HEK293 (cell line): Measurements from ENCODE around the gene AIM2.
"Not testable (repeated sequence)": the region's sequence is repeated elsewhere in the genome, so short reads cannot be mapped to it uniquely, and the experiment has no call there.

Source experiments
- CTCF ChIA-PET: fragments of 350-600 bp; formaldehyde crosslinking; extraction: SDS; loops from one replicate; lab custom pipeline; 2021; ENCODE audit warnings: antibody characterized with exemption; lab: Yijun Ruan, JAX
- POLR2A ChIA-PET: fragments of 300-600 bp; formaldehyde crosslinking; extraction: SDS; loops from one replicate; lab custom pipeline; 2020; ENCODE audit warnings: antibody characterized with exemption, inconsistent platforms; lab: Yijun Ruan, JAX
- H3K27ac ChIP-seq: fragments of 200-500 bp; sonication (Bioruptor generic); 2 replicates; pipeline ENCODE4 v1.5.1; 2014; ENCODE audit warnings: low read depth, low read length, control low read depth, inconsistent platforms; ENCODE audit errors: extremely low read depth
- H3K36me3 ChIP-seq, 2 experiments: fragments of 200-500 bp in 1 of 2; sonication (Bioruptor generic) in 1 of 2; 1 replicate in 1 of 2; 2 replicates in 1 of 2; pipeline ENCODE4 v1.5.1; 2014 to 2017; ENCODE audit warnings: inconsistent platforms in 2 of 2, low read length in 2 of 2; ENCODE audit not compliant: control insufficient read depth in 2 of 2, insufficient read depth in 1 of 2
- H3K4me1 ChIP-seq: fragments of 200-500 bp; sonication (Bioruptor generic); 2 replicates; pipeline ENCODE4 v1.5.1; 2014; ENCODE audit warnings: mild to moderate bottlenecking, low read length, inconsistent platforms; ENCODE audit not compliant: control insufficient read depth, insufficient read depth
- H3K4me3 ChIP-seq: 2 replicates; pipeline ENCODE4 v1.5.1; 2011; ENCODE audit warnings: low read depth, mild to moderate bottlenecking, control low read depth, low read length, moderate library complexity
- H3K9me3 ChIP-seq: fragments of 200-500 bp; sonication (Bioruptor generic); 2 replicates; pipeline ENCODE4 v1.5.1; 2014; ENCODE audit warnings: low read depth, low read length, inconsistent platforms; ENCODE audit not compliant: control insufficient read depth, insufficient read depth
- GLI4 ChIP-seq: fragments of 450-650 bp; formaldehyde crosslinking; IDR thresholded peaks from 2 replicates; pipeline ENCODE4 v1.5.1; 2016; ENCODE audit warnings: missing biosample characterization, missing genetic modification characterization
- HOXC10 ChIP-seq: sonication (generic); formaldehyde crosslinking; IDR thresholded peaks from 2 replicates; pipeline ENCODE4 v1.8.1; 2023; ENCODE audit warnings: mild to moderate bottlenecking, missing genetic modification reagents
- PRDM6 ChIP-seq: fragments of 450-650 bp; formaldehyde crosslinking; IDR thresholded peaks from 2 replicates; pipeline ENCODE4 v1.5.1; 2017; ENCODE audit warnings: missing biosample characterization, missing genetic modification characterization
- SP3 ChIP-seq: fragments of 450-650 bp; formaldehyde crosslinking; IDR thresholded peaks from 2 replicates; pipeline ENCODE4 v1.5.1; 2016; ENCODE audit warnings: missing biosample characterization, missing genetic modification characterization
- SP7 ChIP-seq: fragments of 450-650 bp; formaldehyde crosslinking; IDR thresholded peaks from 2 replicates; pipeline ENCODE4 v1.5.1; 2016; ENCODE audit warnings: missing biosample characterization, missing genetic modification characterization
- ZBTB6 ChIP-seq: fragments of 450-650 bp; formaldehyde crosslinking; IDR thresholded peaks from 2 replicates; pipeline ENCODE4 v1.5.1; 2017; ENCODE audit warnings: missing biosample characterization, missing genetic modification characterization
- ZNF138 ChIP-seq: fragments of 450-650 bp; formaldehyde crosslinking; IDR thresholded peaks from 2 replicates; pipeline ENCODE4 v1.5.1; 2016; ENCODE audit warnings: missing biosample characterization, missing genetic modification characterization, borderline replicate concordance
- ZNF211 ChIP-seq: fragments of 450-650 bp; formaldehyde crosslinking; IDR thresholded peaks from 2 replicates; pipeline ENCODE4 v1.5.1; 2016; ENCODE audit warnings: low read depth, missing biosample characterization, missing genetic modification characterization
- ZNF239 ChIP-seq: fragments of 450-650 bp; formaldehyde crosslinking; IDR thresholded peaks from 2 replicates; pipeline ENCODE4 v1.5.1; 2016; ENCODE audit warnings: missing biosample characterization, missing genetic modification characterization
- ZNF37A ChIP-seq: fragments of 450-650 bp; IDR thresholded peaks from 2 replicates; pipeline ENCODE4 v1.5.1; 2018; ENCODE audit warnings: missing biosample characterization, missing genetic modification characterization
- ZNF423 ChIP-seq: fragments of 450-650 bp; formaldehyde crosslinking; IDR thresholded peaks from 2 replicates; pipeline ENCODE4 v1.5.1; 2016; ENCODE audit warnings: missing biosample characterization, missing genetic modification characterization
- ZNF449 ChIP-seq: fragments of 450-650 bp; formaldehyde crosslinking; IDR thresholded peaks from 2 replicates; pipeline ENCODE4 v1.5.1; 2017; ENCODE audit warnings: missing biosample characterization, mild to moderate bottlenecking, missing genetic modification characterization, moderate library complexity
- ZNF514 ChIP-seq: fragments of 450-650 bp; formaldehyde crosslinking; IDR thresholded peaks from 2 replicates; pipeline ENCODE4 v1.5.1; 2016; ENCODE audit warnings: missing biosample characterization, missing genetic modification characterization
- ZNF664 ChIP-seq: fragments of 450-650 bp; formaldehyde crosslinking; IDR thresholded peaks from 2 replicates; pipeline ENCODE4 v1.5.1; 2016; ENCODE audit warnings: missing biosample characterization, missing genetic modification characterization
- TF ChIP-seq, protein P1 (sequence below): fragments of 450-650 bp; formaldehyde crosslinking; IDR thresholded peaks from 2 replicates; pipeline ENCODE4; 2016; ENCODE audit warnings: missing biosample characterization, missing genetic modification characterization
- TF ChIP-seq, protein P2 (sequence below): fragments of 450-650 bp; formaldehyde crosslinking; IDR thresholded peaks from 2 replicates; pipeline ENCODE4 v1.5.1; 2016; ENCODE audit warnings: missing biosample characterization, missing genetic modification characterization

AIM2 gene

GRCh38 chr1:159054427-159054826 lies 22.1 kb downstream of the AIM2 start:
- H3K9me3 ChIP-seq = no peaks in the 10 kb centered on the region
- ChIA-PET POLR2A (no interaction called here), CTCF (interaction anchor here (0.7 kb wide), 1 partner anchor 20 kb away, joined by 5 read pairs; no protein-coding TSS in a partner anchor)
- H3K27ac ChIP-seq = no peak overlapping the region
- H3K4me1 ChIP-seq = no peaks in the 10 kb centered on the region
- no peak overlapping the region for H3K4me3 ChIP-seq
- TF ChIP-seq GLI4 (tag by site-specific recombination) (no peak), ZNF239 (tag by site-specific recombination) (no peak), ZNF664 (tag by site-specific recombination) (no peak), SP3 (tag by site-specific recombination) (no peak)
- TF ChIP-seq, protein P1, sequence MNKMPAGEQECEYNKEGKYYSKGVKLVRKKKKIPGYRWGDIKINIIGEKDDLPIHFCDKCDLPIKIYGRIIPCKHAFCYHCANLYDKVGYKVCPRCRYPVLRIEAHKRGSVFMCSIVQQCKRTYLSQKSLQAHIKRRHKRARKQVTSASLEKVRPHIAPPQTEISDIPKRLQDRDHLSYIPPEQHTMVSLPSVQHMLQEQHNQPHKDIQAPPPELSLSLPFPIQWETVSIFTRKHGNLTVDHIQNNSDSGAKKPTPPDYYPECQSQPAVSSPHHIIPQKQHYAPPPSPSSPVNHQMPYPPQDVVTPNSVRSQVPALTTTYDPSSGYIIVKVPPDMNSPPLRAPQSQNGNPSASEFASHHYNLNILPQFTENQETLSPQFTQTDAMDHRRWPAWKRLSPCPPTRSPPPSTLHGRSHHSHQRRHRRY (tag by site-specific recombination) = no peak
- TF ChIP-seq, protein P2, sequence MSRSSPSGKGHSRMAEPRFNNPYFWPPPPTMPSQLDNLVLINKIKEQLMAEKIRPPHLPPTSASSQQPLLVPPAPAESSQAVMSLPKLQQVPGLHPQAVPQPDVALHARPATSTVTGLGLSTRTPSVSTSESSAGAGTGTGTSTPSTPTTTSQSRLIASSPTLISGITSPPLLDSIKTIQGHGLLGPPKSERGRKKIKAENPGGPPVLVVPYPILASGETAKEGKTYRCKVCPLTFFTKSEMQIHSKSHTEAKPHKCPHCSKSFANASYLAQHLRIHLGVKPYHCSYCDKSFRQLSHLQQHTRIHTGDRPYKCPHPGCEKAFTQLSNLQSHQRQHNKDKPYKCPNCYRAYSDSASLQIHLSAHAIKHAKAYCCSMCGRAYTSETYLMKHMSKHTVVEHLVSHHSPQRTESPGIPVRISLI (tag by site-specific recombination) = no peak
- H3K36me3 ChIP-seq = peaks cover 4 to 68% of the 10 kb centered on the region in 2 experiments; a peak in 2 of 3 replicates

DNA sequence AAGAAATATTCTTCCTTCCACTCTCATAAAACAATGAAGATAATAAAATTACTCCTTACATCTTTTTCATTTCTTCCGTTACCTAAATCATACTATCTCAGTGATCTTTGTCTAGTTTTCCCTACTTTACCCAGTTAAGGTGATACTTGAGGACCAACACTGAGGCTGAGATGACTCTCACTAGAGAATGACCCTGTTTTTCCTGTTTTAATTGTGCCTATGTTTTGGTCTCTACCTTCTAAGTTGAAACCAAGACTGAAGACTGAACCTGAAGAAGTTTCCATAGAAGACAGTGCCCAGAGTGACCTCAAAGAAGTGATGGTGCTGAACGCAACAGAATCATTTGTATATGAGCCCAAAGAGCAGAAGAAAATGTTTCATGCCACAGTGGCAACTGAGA lies 25.1 kb downstream of the AIM2 start:
- ChIA-PET CTCF (no interaction called here), POLR2A (no interaction called here)
- no peak overlapping the region for H3K27ac ChIP-seq
- no peaks in the 10 kb centered on the region for H3K9me3 ChIP-seq
- H3K36me3 ChIP-seq = peaks cover 4 to 86% of the 10 kb centered on the region in 2 experiments; a peak in 2 of 3 replicates
- no peak for TF ChIP-seq ZNF138 (tag by site-specific recombination)
- TF ChIP-seq SP7 (tag by site-specific recombination) = no peak
- no peak for TF ChIP-seq ZBTB6
- TF ChIP-seq ZNF37A (tag by site-specific recombination) = no peak
- no peak for TF ChIP-seq ZNF211 (tag by site-specific recombination)
- no peaks in the 10 kb centered on the region for H3K4me1 ChIP-seq
- H3K4me3 ChIP-seq = no peak overlapping the region

GRCh38 chr1:159046486-159046885 lies 30.1 kb downstream of the AIM2 start:
- POLR2A ChIA-PET, H3K9me3 ChIP-seq, H3K27ac ChIP-seq, H3K4me3 ChIP-seq, H3K4me1 ChIP-seq, CTCF ChIA-PET: not testable (repeated sequence)
- peaks cover 4 to 61% of the 10 kb centered on the region in 2 experiments; a peak in 2 of 3 replicates for H3K36me3 ChIP-seq

GRCh38 chr1:159040893-159041724 lies 35.5 kb downstream of the AIM2 start:
- POLR2A ChIA-PET = no interaction called here
- Histone ChIP-seq H3K4me3 (no peak overlapping the region), H3K27ac (no peak overlapping the region), H3K4me1 (no peaks in the 10 kb centered on the region), H3K9me3 (no peaks in the 10 kb centered on the region), H3K36me3 (peaks cover 6 to 68% of the 10 kb centered on the region in 2 experiments; a peak in 1 of 3 replicates)
- CTCF ChIA-PET = interaction anchor here (0.7 kb wide), 1 partner anchor 1049 kb away, joined by 3 read pairs; no protein-coding TSS in a partner anchor
- no peak for TF ChIP-seq ZNF423 (tag by site-specific recombination)
- no peak for TF ChIP-seq ZNF514 (tag by site-specific recombination)
- TF ChIP-seq HOXC10 (CRISPR knock-in tag) = no peak
- TF ChIP-seq, protein P2 (tag by site-specific recombination) = no peak
- no peak for TF ChIP-seq ZNF449 (tag by site-specific recombination)
- no peak for TF ChIP-seq PRDM6 (tag by site-specific recombination)
